Thymus (tissue), 11 donors: ENCODE data around the gene CTNNA2. TPM values are rescaled to one million over a fixed set of nuclear protein-coding genes. Genes with fewer than 3 reads are reported as not detected.
A peak's percentile ranks its signal among the peaks of the same experiment; 100 is the strongest.

ENCODE experiments used
- DNase-seq, 9 donors: peaks; one replicate each; pipeline ENCODE4 v3.0.0-alpha.2; 2013; ENCODE audit warnings: low spot score in 9 of 9, low read depth in 6 of 9, missing footprints in 1 of 9
- H3K27ac ChIP-seq, 2 donors: one replicate each; pipeline ENCODE4 v1.5.1; 2013; ENCODE audit warnings: control low read depth in 1 of 2, low read depth in 1 of 2, low read length in 1 of 2, mild to moderate bottlenecking in 1 of 2, moderate library complexity in 1 of 2
- H3K27me3 ChIP-seq, 2 donors: one replicate each; pipeline ENCODE4 v1.5.1; 2013; ENCODE audit warnings: low read length in 1 of 2; ENCODE audit not compliant: control insufficient read depth in 2 of 2, insufficient read depth in 1 of 2
- H3K36me3 ChIP-seq, 2 donors: one replicate each; pipeline ENCODE4 v1.5.1; 2013; ENCODE audit warnings: low read length in 1 of 2, mild to moderate bottlenecking in 1 of 2, moderate library complexity in 1 of 2; ENCODE audit not compliant: control insufficient read depth in 2 of 2, insufficient read depth in 2 of 2
- H3K4me1 ChIP-seq, 2 donors: one replicate each; pipeline ENCODE4 v1.5.1; 2013; ENCODE audit warnings: low read length in 2 of 2; ENCODE audit not compliant: control insufficient read depth in 2 of 2, insufficient read depth in 2 of 2
- H3K4me3 ChIP-seq, 2 donors: one replicate each; pipeline ENCODE4 v1.5.1; 2013; ENCODE audit warnings: low read length in 2 of 2, control low read depth in 1 of 2, mild to moderate bottlenecking in 1 of 2
- H3K9me3 ChIP-seq, 2 donors: one replicate each; pipeline ENCODE4 v1.5.1; 2013; ENCODE audit warnings: low read length in 1 of 2, mild to moderate bottlenecking in 1 of 2; ENCODE audit not compliant: control insufficient read depth in 2 of 2, insufficient read depth in 1 of 2
- WGBS: extraction: QIAGEN DNeasy Blood & Tissue Kit; methylation state at CpG from one replicate; pipeline ENCODE4 v1.1.7; 2013; 5-methylcytosine and 5-hydroxymethylcytosine counted together
- polyA plus RNA-seq: library from polyadenylated mRNA; stranded (reverse); fragments of 200-250 nt; gene quantifications from one replicate; pipeline ENCODE4 v1.2.3, GENCODE V29; 2013
- total RNA-seq: library from RNA; stranded (reverse); fragments of 120-200 nt; gene quantifications from one replicate; pipeline ENCODE4 v1.2.4, GENCODE V29; 2013
- donor health status: healthy.

Gene CTNNA2
- total and polyA plus RNA-seq, 2 donors: 0.16 to 0.19 TPM

DNA sequence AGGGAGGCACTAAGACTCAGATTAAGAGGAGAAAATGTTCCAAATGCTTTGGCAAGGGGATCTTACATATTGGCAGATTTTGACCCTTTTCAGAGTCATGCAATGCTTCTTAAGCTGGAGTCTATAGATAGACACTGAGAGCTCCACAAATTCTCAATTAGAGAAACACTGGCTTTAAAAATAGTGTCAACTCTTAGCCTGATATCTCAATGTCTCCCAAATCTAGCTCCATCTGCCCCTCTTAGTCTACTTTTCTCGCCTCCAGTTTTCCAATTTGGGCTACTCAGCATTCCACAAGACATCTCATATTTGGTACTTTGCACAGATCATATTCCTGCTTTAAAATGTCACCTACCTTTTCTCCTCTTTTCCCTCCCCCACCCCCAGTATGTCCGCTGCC is 559.1 kb downstream of the CTNNA2 start:
- no peaks in the 10 kb centered on the region for H3K4me1 ChIP-seq
- no peaks in the 10 kb centered on the region for H3K27me3 ChIP-seq
- no peak overlapping the region for H3K4me3 ChIP-seq
- no peaks in the 10 kb centered on the region for H3K9me3 ChIP-seq
- H3K27ac ChIP-seq: no peak overlapping the region
- no peak for DNase-seq
- H3K36me3 ChIP-seq: no peaks in the 10 kb centered on the region
- 92% methylated on average over 2 of the region's 2 CpGs for WGBS

- Histone ChIP-seq H3K36me3 (no peaks in the 10 kb centered on the region), H3K4me1 (no peaks in the 10 kb centered on the region), H3K27me3 (no peaks in the 10 kb centered on the region), H3K27ac (no peak overlapping the region), H3K4me3 (no peak overlapping the region), H3K9me3 (no peaks in the 10 kb centered on the region)
- WGBS: 23% methylated on average over 2 of the region's 2 CpGs
- DNase-seq: peak in 7 of 9 donors; percentile 5 to 39 (median 13)
Measured at GRCh38 chr2:80073134-80073561, 560.3 kb downstream of the CTNNA2 start.

GRCh38 chr2:80074321-80075070 is 561.6 kb downstream of the CTNNA2 start:
- WGBS: 80% methylated on average over 5 of the region's 5 CpGs
- no peak for DNase-seq

DNA sequence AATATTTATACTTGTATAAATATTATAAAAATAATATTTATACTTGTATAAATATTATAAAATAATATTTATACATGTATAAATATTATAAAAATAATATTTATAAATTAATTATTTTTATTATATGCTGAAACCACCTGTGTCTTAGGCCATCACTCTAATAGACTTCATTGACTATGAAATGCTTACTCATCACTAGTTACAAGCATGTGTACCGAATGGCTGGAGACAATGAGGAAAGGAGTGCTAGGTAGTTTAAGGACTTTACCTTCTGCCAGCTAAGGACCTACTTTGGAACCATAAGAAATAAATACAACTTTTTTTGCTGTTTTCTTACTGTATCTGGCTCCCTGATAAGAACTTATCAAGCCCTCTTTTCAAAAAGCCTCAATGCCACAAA is 562.9 kb downstream of the CTNNA2 start:
- H3K27ac ChIP-seq: no peak overlapping the region
- no peaks in the 10 kb centered on the region for H3K27me3 ChIP-seq
- no peaks in the 10 kb centered on the region for H3K36me3 ChIP-seq
- DNase-seq: no peak
- H3K9me3 ChIP-seq: no peaks in the 10 kb centered on the region
- H3K4me3 ChIP-seq: no peak overlapping the region
- 90% methylated on average over 1 of the region's 1 CpG for WGBS
- no peaks in the 10 kb centered on the region for H3K4me1 ChIP-seq

More at GRCh38 chr2:80074321-80075070, 561.6 kb downstream of the CTNNA2 start:
- H3K4me1 ChIP-seq: no peaks in the 10 kb centered on the region
- H3K4me3 ChIP-seq: no peak overlapping the region
- H3K27me3 ChIP-seq: no peaks in the 10 kb centered on the region
- H3K27ac ChIP-seq: no peak overlapping the region
- H3K36me3 ChIP-seq: no peaks in the 10 kb centered on the region
- H3K9me3 ChIP-seq: no peaks in the 10 kb centered on the region

GRCh38 chr2:80078290-80079036 is 565.6 kb downstream of the CTNNA2 start:
- Histone ChIP-seq H3K27me3 (no peaks in the 10 kb centered on the region), H3K4me1 (no peaks in the 10 kb centered on the region), H3K4me3 (no peak overlapping the region), H3K27ac (no peak overlapping the region), H3K9me3 (no peaks in the 10 kb centered on the region), H3K36me3 (no peaks in the 10 kb centered on the region)
- no peak for DNase-seq
- 94% methylated on average over 6 of the region's 6 CpGs for WGBS

GRCh38 chr2:80080957-80081356 is 568.1 kb downstream of the CTNNA2 start:
- H3K36me3 ChIP-seq: no peaks in the 10 kb centered on the region
- no peaks in the 10 kb centered on the region for H3K4me1 ChIP-seq
- H3K4me3 ChIP-seq: no peak overlapping the region
- DNase-seq: no peak
- H3K9me3 ChIP-seq: no peaks in the 10 kb centered on the region
- H3K27me3 ChIP-seq: no peaks in the 10 kb centered on the region
- 21% methylated on average over 9 of the region's 9 CpGs for WGBS
- no peak overlapping the region for H3K27ac ChIP-seq

- Histone ChIP-seq H3K27me3 (no peaks in the 10 kb centered on the region), H3K9me3 (no peaks in the 10 kb centered on the region), H3K27ac (no peak overlapping the region), H3K4me1 (no peaks in the 10 kb centered on the region), H3K36me3 (no peaks in the 10 kb centered on the region), H3K4me3 (no peak overlapping the region)
- DNase-seq: no peak
- 89% methylated on average over 2 of the region's 2 CpGs for WGBS
Measured at GRCh38 chr2:80086831-80087230, 574.0 kb downstream of the CTNNA2 start.

- WGBS: 86% methylated on average over 4 of the region's 4 CpGs
- H3K36me3 ChIP-seq: no peaks in the 10 kb centered on the region
- H3K27ac ChIP-seq: no peak overlapping the region
- no peaks in the 10 kb centered on the region for H3K27me3 ChIP-seq
- no peak for DNase-seq
- H3K9me3 ChIP-seq: no peaks in the 10 kb centered on the region
- no peak overlapping the region for H3K4me3 ChIP-seq
- H3K4me1 ChIP-seq: no peaks in the 10 kb centered on the region
Measured at GRCh38 chr2:80091237-80091636, 578.4 kb downstream of the CTNNA2 start.

DNA sequence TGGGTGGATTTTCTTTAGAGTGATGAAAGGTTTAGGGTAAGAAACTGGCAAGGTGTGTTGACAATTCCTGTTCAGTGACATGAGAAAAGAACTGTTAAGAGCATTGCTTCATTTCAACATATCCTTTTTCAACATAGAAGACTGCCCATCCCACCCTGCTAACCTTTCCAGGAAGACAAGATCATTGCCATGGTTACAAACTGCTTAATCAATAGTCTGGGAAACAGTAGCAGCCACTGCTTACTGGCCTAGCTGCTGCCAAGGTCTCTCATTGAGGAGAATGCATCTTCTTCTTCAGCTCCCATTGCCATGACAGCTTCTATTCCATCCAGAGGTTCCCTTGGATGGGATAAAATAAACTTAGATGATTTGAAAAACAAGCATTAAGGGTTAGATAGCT is 579.6 kb downstream of the CTNNA2 start:
- Histone ChIP-seq H3K27me3 (no peaks in the 10 kb centered on the region), H3K27ac (no peak overlapping the region), H3K4me3 (no peak overlapping the region), H3K9me3 (no peaks in the 10 kb centered on the region), H3K4me1 (no peaks in the 10 kb centered on the region), H3K36me3 (no peaks in the 10 kb centered on the region)
- DNase-seq: no peak
